Right lobe of liver (tissue), 4 donors: Measurements from ENCODE around the gene OXCT1.

ENCODE experiments used
- POLR2A ChIP-seq: fragments of 450-650 bp; IDR thresholded peaks from one replicate; pipeline ENCODE4 v1.6.1; 2017; ENCODE audit warnings: antibody characterized with exemption, mild to moderate bottlenecking
- TF ChIP-seq, protein P1 (sequence below), 4 donors: fragments of 200-600 bp in 3 of 4; fragments of 450-650 bp in 1 of 4; IDR thresholded peaks; one replicate each; pipeline versions ENCODE4 v1.5.1 to v1.8.0; 2016 to 2022; ENCODE audit warnings: antibody characterized with exemption in 4 of 4, mild to moderate bottlenecking in 2 of 4
- donor health status: DM: no; HTN: no; CAD: no.
- donor health status: DM: no; HTN: no; CAD: no.
- donor health status: DM: no; HTN: yes; CAD: no.

GRCh38 chr5:41796061-41796460 is 74.2 kb downstream of the OXCT1 start:
- TF ChIP-seq, protein P1, sequence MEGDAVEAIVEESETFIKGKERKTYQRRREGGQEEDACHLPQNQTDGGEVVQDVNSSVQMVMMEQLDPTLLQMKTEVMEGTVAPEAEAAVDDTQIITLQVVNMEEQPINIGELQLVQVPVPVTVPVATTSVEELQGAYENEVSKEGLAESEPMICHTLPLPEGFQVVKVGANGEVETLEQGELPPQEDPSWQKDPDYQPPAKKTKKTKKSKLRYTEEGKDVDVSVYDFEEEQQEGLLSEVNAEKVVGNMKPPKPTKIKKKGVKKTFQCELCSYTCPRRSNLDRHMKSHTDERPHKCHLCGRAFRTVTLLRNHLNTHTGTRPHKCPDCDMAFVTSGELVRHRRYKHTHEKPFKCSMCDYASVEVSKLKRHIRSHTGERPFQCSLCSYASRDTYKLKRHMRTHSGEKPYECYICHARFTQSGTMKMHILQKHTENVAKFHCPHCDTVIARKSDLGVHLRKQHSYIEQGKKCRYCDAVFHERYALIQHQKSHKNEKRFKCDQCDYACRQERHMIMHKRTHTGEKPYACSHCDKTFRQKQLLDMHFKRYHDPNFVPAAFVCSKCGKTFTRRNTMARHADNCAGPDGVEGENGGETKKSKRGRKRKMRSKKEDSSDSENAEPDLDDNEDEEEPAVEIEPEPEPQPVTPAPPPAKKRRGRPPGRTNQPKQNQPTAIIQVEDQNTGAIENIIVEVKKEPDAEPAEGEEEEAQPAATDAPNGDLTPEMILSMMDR (IDR thresholded peaks at IDR 0.05): no peak
- TF ChIP-seq POLR2A: no peak
